ENCODE data around the gene HSD17B10. TPM values are rescaled to one million over a fixed set of nuclear protein-coding genes. Genes with fewer than 3 reads are reported as not detected.

Gene HSD17B10
- total and polyA plus RNA-seq, 2 of the 13 experiments (the other 11 are each of a cell fraction or from before 2014, with no cell fraction given), result 68.7 to 84.7 TPM

- TF ChIP-seq ZNF503 (CRISPR knock-in tag; IDR thresholded peaks at IDR 0.05), result no peak
- TF ChIP-seq HCFC1 (IDR thresholded peaks at IDR 0.05; ENCODE audit: low read depth, low read length), result no peak
- no peak for TF ChIP-seq YEATS4 (CRISPR knock-in tag; IDR thresholded peaks at IDR 0.05; ENCODE audit: borderline replicate concordance)
- no peak for TF ChIP-seq GLMP (CRISPR knock-in tag; IDR thresholded peaks at IDR 0.05; ENCODE audit: borderline replicate concordance)
- 0 out of 2 replicates have a peak, but pooled peaks have one; percentile 36 for TF ChIP-seq MEIS1 (CRISPR knock-in tag; IDR thresholded peaks at IDR 0.05; ENCODE audit: borderline replicate concordance)
- TF ChIP-seq KDM2A (CRISPR knock-in tag; IDR thresholded peaks at IDR 0.05; ENCODE audit: borderline replicate concordance, low read depth), result peak; percentile 27; the same call in 1 of the 2 replicates
- TF ChIP-seq GMEB1 (CRISPR knock-in tag; IDR thresholded peaks at IDR 0.05; ENCODE audit: borderline replicate concordance), result peak; percentile 92
- peak; percentile 33 for TF ChIP-seq ASH2L (IDR thresholded peaks at IDR 0.05; ENCODE audit: insufficient read length, low read depth, low read length)
- no peak for TF ChIP-seq ZMAT5 (CRISPR knock-in tag; IDR thresholded peaks at IDR 0.05; ENCODE audit: borderline replicate concordance, low read depth)
- no peak for TF ChIP-seq CERS6 (CRISPR knock-in tag; IDR thresholded peaks at IDR 0.05)
- TF ChIP-seq ELF4 (CRISPR knock-in tag; IDR thresholded peaks at IDR 0.05; ENCODE audit: borderline replicate concordance), result no peak
- TF ChIP-seq FLYWCH1 (CRISPR knock-in tag; IDR thresholded peaks at IDR 0.05), result no peak
- TF ChIP-seq TBX3 (IDR thresholded peaks at IDR 0.05; ENCODE audit: borderline replicate concordance), result no peak
- TF ChIP-seq ZNF512B (CRISPR knock-in tag; IDR thresholded peaks at IDR 0.05; ENCODE audit: borderline replicate concordance), result no peak
- peak; percentile 43 to 79; a peak in 2 of 4 replicates for TF ChIP-seq POLR2A (IDR thresholded peaks at IDR 0.05; ENCODE audit: insufficient read depth in 1 of 2, low read depth in 2 of 2, low read length in 2 of 2)
- TF ChIP-seq ZNF549 (CRISPR knock-in tag; IDR thresholded peaks at IDR 0.05), result no peak
Measured at GRCh38 chrX:53433651-53434639, at the start of gene HSD17B10 (continued).

Measured in HepG2 (cell line).